HCT116 (cell line): ENCODE measurements around the gene HIP1. TPM values are rescaled to one million over a fixed set of nuclear protein-coding genes. Genes with fewer than 3 reads are reported as not detected.

Source experiments
- ATAC-seq: fragments of 200-7000 bp; cut with Tn5 transposase; 2 replicates; pipeline ENCODE4 v1.9.1; 2020; ENCODE audit warnings: mild to moderate bottlenecking, moderate library complexity
- BruUV-seq: library from RNA; stranded (reverse); fragments of 400-500 nt; replicated peaks from 2 replicates; lab custom pipeline; 2021; lab: Mats Ljungman, UMichigan
- CTCF ChIA-PET: fragments of 300-600 bp; sonication (Branson Sonifier 250); formaldehyde crosslinking; loops from one replicate; lab custom pipeline; 2021; ENCODE audit warnings: antibody characterized with exemption; lab: Charles Lee
- POLR2A ChIA-PET: fragments of 300-600, 350-600 bp; sonication (Branson Sonifier 250); formaldehyde crosslinking; loops from one replicate; lab custom pipeline; 2021; ENCODE audit warnings: antibody characterized with exemption; lab: Charles Lee
- RAD21 ChIA-PET, 2 experiments: fragments of 300-600 bp; sonication (Branson Sonifier 250); formaldehyde crosslinking; loops; one replicate each; lab custom pipeline; 2023; ENCODE audit warnings: low total read pairs in 2 of 2; ENCODE audit not compliant: uncharacterized antibody in 2 of 2, unreplicated experiment in 2 of 2, low non-redundant PET in 1 of 2; lab: Charles Lee
- DNase-seq: peaks from one replicate; pipeline ENCODE4 v3.0.0-alpha.2; 2010; ENCODE audit warnings: low read depth, low spot score
- H2AFZ ChIP-seq: fragments of 200-600 bp; shearing (Covaris generic), sonication (generic); 2 replicates; pipeline ENCODE4 v1.6.1; 2017; ENCODE audit warnings: low read depth, mixed run types, mixed read lengths, antibody characterized with exemption, low read length; ENCODE audit not compliant: poor library complexity, severe bottlenecking
- H3K27ac ChIP-seq: 2 replicates; pipeline ENCODE4 v1.5.1; 2012; ENCODE audit warnings: low read depth, low read length
- H3K27me3 ChIP-seq: fragments of 200-600 bp; sonication (generic); 2 replicates; pipeline ENCODE4 v1.6.1; 2016; ENCODE audit warnings: mixed run types, low read length, mixed read lengths; ENCODE audit not compliant: insufficient read depth
- H3K36me3 ChIP-seq, 2 experiments: fragments of 200-500 bp in 1 of 2; fragments of 200-600 bp in 1 of 2; sonication (Bioruptor generic) in 1 of 2; sonication (generic) in 1 of 2; 2 replicates each; pipeline versions ENCODE4 v1.5.1 to v1.6.1; 2014 to 2016; ENCODE audit warnings: low read length in 2 of 2, inconsistent platforms in 1 of 2, mixed read lengths in 1 of 2, mixed run types in 1 of 2; ENCODE audit not compliant: insufficient read depth in 2 of 2, control insufficient read depth in 1 of 2
- H3K4me1 ChIP-seq, 2 experiments: fragments of 200-600 bp in 1 of 2; sonication (generic) in 1 of 2; 2 replicates each; pipeline versions ENCODE4 v1.5.1 to v1.6.1; 2012 to 2017; ENCODE audit warnings: low read length in 2 of 2, inconsistent platforms in 1 of 2, mild to moderate bottlenecking in 1 of 2, mixed read lengths in 1 of 2, mixed run types in 1 of 2, moderate library complexity in 1 of 2; ENCODE audit not compliant: insufficient read depth in 2 of 2, control insufficient read depth in 1 of 2
- H3K4me2 ChIP-seq: fragments of 200-600 bp; sonication (generic); 2 replicates; pipeline ENCODE4 v1.6.1; 2017; ENCODE audit warnings: mixed run types, low read length, mixed read lengths
- H3K4me3 ChIP-seq, 2 experiments: fragments of 200-600 bp in 1 of 2; sonication (generic) in 1 of 2; replicated peaks in 1 of 2; 2 replicates each; pipeline ENCODE4 v1.5.1; 2011 to 2016; ENCODE audit warnings: low read length in 2 of 2, control low read depth in 1 of 2, low read depth in 1 of 2, mild to moderate bottlenecking in 1 of 2, mixed read lengths in 1 of 2, mixed run types in 1 of 2
- H3K79me2 ChIP-seq: fragments of 200-600 bp; sonication (generic); 2 replicates; pipeline ENCODE4 v1.6.1; 2017; ENCODE audit warnings: mild to moderate bottlenecking, mixed run types, low read length, moderate library complexity, mixed read lengths; ENCODE audit not compliant: insufficient read depth
- H3K9ac ChIP-seq: fragments of 200-600 bp; sonication (generic); 2 replicates; pipeline ENCODE4 v1.6.1; 2016; ENCODE audit warnings: low read length, mixed read lengths
- H3K9me2 ChIP-seq: fragments of 200-600 bp; sonication (generic), shearing (Covaris generic); 2 replicates; pipeline ENCODE4 v1.6.1; 2017; ENCODE audit warnings: mixed run types, mild to moderate bottlenecking, moderate library complexity; ENCODE audit not compliant: insufficient read depth
- H3K9me3 ChIP-seq, 2 experiments: fragments of 200-500 bp in 1 of 2; fragments of 200-600 bp in 1 of 2; sonication (Bioruptor generic) in 1 of 2; sonication (generic) in 1 of 2; 2 replicates each; pipeline ENCODE4 v1.6.1; 2014 to 2017; ENCODE audit warnings: low read length in 2 of 2, mixed read lengths in 2 of 2, inconsistent platforms in 1 of 2, low read depth in 1 of 2, mild to moderate bottlenecking in 1 of 2, mixed run types in 1 of 2, moderate library complexity in 1 of 2; ENCODE audit not compliant: control insufficient read depth in 1 of 2, insufficient read depth in 1 of 2
- H4K20me1 ChIP-seq: fragments of 200-600 bp; sonication (generic), shearing (Covaris generic); 2 replicates; pipeline ENCODE4 v1.6.1; 2017; ENCODE audit warnings: mixed run types, mild to moderate bottlenecking, moderate library complexity; ENCODE audit not compliant: insufficient read depth
- CBX3 ChIP-seq: IDR thresholded peaks from 2 replicates; pipeline ENCODE4 v1.6.1; 2012; ENCODE audit warnings: low read depth
- CEBPB ChIP-seq: IDR thresholded peaks from 2 replicates; pipeline ENCODE4 v1.6.1; 2012; ENCODE audit warnings: low read depth
- EGR1 ChIP-seq: IDR thresholded peaks from 2 replicates; pipeline ENCODE4 v1.6.1; 2012; ENCODE audit warnings: low read depth
- EZH2phosphoT487 ChIP-seq: fragments of 200-600 bp; IDR thresholded peaks from 2 replicates; pipeline ENCODE4 v1.6.1; 2018; ENCODE audit warnings: antibody characterized with exemption, borderline replicate concordance
- JUND ChIP-seq: IDR thresholded peaks from 2 replicates; pipeline ENCODE4 v1.6.1; 2012
- POLR2AphosphoS5 ChIP-seq: IDR thresholded peaks from 2 replicates; pipeline ENCODE4 v1.6.1; 2011; ENCODE audit warnings: mild to moderate bottlenecking, low read depth, low read length, moderate library complexity
- SP1 ChIP-seq: IDR thresholded peaks from 2 replicates; pipeline ENCODE4 v1.6.1; 2012; ENCODE audit warnings: low read depth
- SRF ChIP-seq: IDR thresholded peaks from 2 replicates; pipeline ENCODE4 v1.6.1; 2012; ENCODE audit warnings: low read depth
- TCF7L2 ChIP-seq: IDR thresholded peaks from 2 replicates; pipeline ENCODE4 v1.7.0; 2011; ENCODE audit warnings: borderline replicate concordance, inconsistent platforms; ENCODE audit not compliant: insufficient read depth, insufficient read length; ENCODE audit errors: extremely low read depth
- YY1 ChIP-seq: IDR thresholded peaks from 2 replicates; pipeline ENCODE4 v1.6.1; 2011; ENCODE audit warnings: low read length, low read depth, moderate library complexity, mild to moderate bottlenecking; ENCODE audit not compliant: insufficient replicate concordance; ENCODE audit errors: extremely low read depth
- ZFX ChIP-seq: fragments of 450-650 bp; IDR thresholded peaks from 2 replicates; pipeline ENCODE4 v1.6.1; 2017
- intact Hi-C: fragments of 100-400 bp; cut with micrococcal nuclease; formaldehyde crosslinking; loops from 2 replicates; pipeline ENCODE4 v1.10.0; 2022
- total RNA-seq: library from RNA; stranded (reverse); gene quantifications from one replicate; pipeline ENCODE4 v1.2.1, GENCODE V29; 2021; ENCODE audit not compliant: unreplicated experiment

HIP1 gene
- total RNA-seq, 1 experiment from 2014 or later = 22.1 TPM

GRCh38 chr7:75639886-75640190 lies 98.9 kb downstream of the HIP1 start:
- BruUV-seq = no TSS peak
- intact Hi-C loops = no loop called here
- Histone ChIP-seq H3K9me3 (peaks cover 4 to 10% of the 10 kb centered on the region in 2 experiments; a peak in 3 of 4 replicates), H3K9ac (no peak overlapping the region), H3K9me2 (no peaks in the 10 kb centered on the region), H3K36me3 (no peaks in the 10 kb centered on the region), H3K4me2 (peak overlapping the region; percentile 96), H3K27me3 (no peaks in the 10 kb centered on the region), H3K4me3 (peak overlapping the region; percentile 47 to 88), H3K4me1 (peaks cover 3 to 15% of the 10 kb centered on the region in 2 experiments; a peak in 3 of 4 replicates), H3K79me2 (peaks cover 13% of the 10 kb centered on the region; the same call in 1 of the 2 replicates), H4K20me1 (no peaks in the 10 kb centered on the region), H2AFZ (no peak overlapping the region), H3K27ac (peak overlapping the region; percentile 48; the same call in 1 of the 2 replicates)
- DNase-seq = no peak
- RAD21 ChIA-PET = no interaction called here
- CTCF ChIA-PET = no interaction called here
- no peak for ATAC-seq
- POLR2A ChIA-PET = interaction anchor here (0.7 kb wide), 1 partner anchor 36 kb away, joined by 3 read pairs; no protein-coding TSS in a partner anchor
- TF ChIP-seq SP1 = no peak
- TF ChIP-seq POLR2AphosphoS5 = no peak
- TF ChIP-seq SRF = no peak
- no peak for TF ChIP-seq ZFX
- no peak for TF ChIP-seq YY1
- TF ChIP-seq JUND = no peak

- ChIA-PET CTCF (no interaction called here), RAD21 (no interaction called here), POLR2A (interaction anchor here (0.7 kb wide), 1 partner anchor 35 kb away, joined by 3 read pairs; no protein-coding TSS in a partner anchor)
- H2AFZ ChIP-seq = peak overlapping the region; percentile 45
- no peaks in the 10 kb centered on the region for H3K27me3 ChIP-seq
- H4K20me1 ChIP-seq = no peaks in the 10 kb centered on the region
- no peaks in the 10 kb centered on the region for H3K36me3 ChIP-seq
- H3K79me2 ChIP-seq = peaks cover 13% of the 10 kb centered on the region; the same call in 1 of the 2 replicates
- peaks cover 4 to 10% of the 10 kb centered on the region in 2 experiments; a peak in 3 of 4 replicates for H3K9me3 ChIP-seq
- H3K9ac ChIP-seq = peak overlapping the region; percentile 78
- no peak for TF ChIP-seq CEBPB
- peak; percentile 34; the same call in 1 of the 2 replicates for TF ChIP-seq POLR2AphosphoS5
- TF ChIP-seq TCF7L2 = no peak
- TF ChIP-seq EZH2phosphoT487 = no peak
- TF ChIP-seq YY1 = peak; percentile 6
- no peak for TF ChIP-seq EGR1
- peak; percentile 20; the same call in 1 of the 2 replicates for TF ChIP-seq ZFX
- no peak for TF ChIP-seq CBX3
- peaks cover 3 to 15% of the 10 kb centered on the region in 2 experiments; a peak in 3 of 4 replicates for H3K4me1 ChIP-seq
- no peaks in the 10 kb centered on the region for H3K9me2 ChIP-seq
- DNase-seq (no peak), ATAC-seq (peak; percentile 63)
- intact Hi-C loops = no loop called here
- H3K4me2 ChIP-seq = peak overlapping the region; percentile 96
- H3K27ac ChIP-seq = peak overlapping the region; percentile 48; the same call in 1 of the 2 replicates
- peak overlapping the region; percentile 63 to 88 for H3K4me3 ChIP-seq
- no TSS peak for BruUV-seq
Measured at GRCh38 chr7:75639071-75639885, 99.5 kb downstream of the HIP1 start.
